22Rv1 (cell line): ENCODE results near the gene ST3GAL3.

ENCODE experiments used
- H3K27ac ChIP-seq: fragments of 450-650 bp; 2 replicates; pipeline ENCODE4 v1.5.1; 2017
- ZFX ChIP-seq: fragments of 450-650 bp; IDR thresholded peaks from 2 replicates; pipeline ENCODE4 v1.6.1; 2017; ENCODE audit warnings: antibody characterized with exemption, borderline replicate concordance
- TF ChIP-seq, protein P1 (sequence below): fragments of 450-650 bp; IDR thresholded peaks from 2 replicates; pipeline ENCODE4 v1.5.1; 2017; ENCODE audit warnings: mild to moderate bottlenecking

The ST3GAL3 gene

GRCh38 chr1:43962324-43962723, 255.0 kb downstream of the ST3GAL3 start:
- TF ChIP-seq, protein P1, sequence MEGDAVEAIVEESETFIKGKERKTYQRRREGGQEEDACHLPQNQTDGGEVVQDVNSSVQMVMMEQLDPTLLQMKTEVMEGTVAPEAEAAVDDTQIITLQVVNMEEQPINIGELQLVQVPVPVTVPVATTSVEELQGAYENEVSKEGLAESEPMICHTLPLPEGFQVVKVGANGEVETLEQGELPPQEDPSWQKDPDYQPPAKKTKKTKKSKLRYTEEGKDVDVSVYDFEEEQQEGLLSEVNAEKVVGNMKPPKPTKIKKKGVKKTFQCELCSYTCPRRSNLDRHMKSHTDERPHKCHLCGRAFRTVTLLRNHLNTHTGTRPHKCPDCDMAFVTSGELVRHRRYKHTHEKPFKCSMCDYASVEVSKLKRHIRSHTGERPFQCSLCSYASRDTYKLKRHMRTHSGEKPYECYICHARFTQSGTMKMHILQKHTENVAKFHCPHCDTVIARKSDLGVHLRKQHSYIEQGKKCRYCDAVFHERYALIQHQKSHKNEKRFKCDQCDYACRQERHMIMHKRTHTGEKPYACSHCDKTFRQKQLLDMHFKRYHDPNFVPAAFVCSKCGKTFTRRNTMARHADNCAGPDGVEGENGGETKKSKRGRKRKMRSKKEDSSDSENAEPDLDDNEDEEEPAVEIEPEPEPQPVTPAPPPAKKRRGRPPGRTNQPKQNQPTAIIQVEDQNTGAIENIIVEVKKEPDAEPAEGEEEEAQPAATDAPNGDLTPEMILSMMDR: no peak
- no peak for TF ChIP-seq ZFX
- no peak overlapping the region for H3K27ac ChIP-seq

DNA sequence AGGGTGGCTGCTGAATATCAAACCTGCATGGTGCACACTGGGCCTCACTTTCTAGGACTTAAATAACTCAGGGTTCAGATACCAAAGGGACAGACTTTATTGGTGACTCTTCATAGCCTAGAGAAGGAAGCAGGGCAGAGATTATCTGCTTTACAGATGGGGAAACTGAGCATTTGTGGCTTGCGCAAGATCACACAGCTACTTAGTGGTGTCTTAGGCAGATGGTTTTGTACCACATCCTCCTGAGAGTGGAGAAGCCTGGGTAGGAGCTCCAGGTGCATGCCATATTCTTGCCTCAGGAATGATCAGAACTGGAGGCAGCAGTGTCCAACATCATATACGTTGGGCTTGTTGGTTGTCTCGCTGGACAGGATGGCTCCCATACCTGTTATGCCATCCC, 255.7 kb downstream of the ST3GAL3 start:
- no peak overlapping the region for H3K27ac ChIP-seq
- no peak for TF ChIP-seq ZFX
- TF ChIP-seq, protein P1: no peak

- no peak overlapping the region for H3K27ac ChIP-seq
- no peak for TF ChIP-seq ZFX
- TF ChIP-seq, protein P1: no peak
These were observed 256.6 kb downstream of the ST3GAL3 start for GRCh38 chr1:43963890-43964289.

GRCh38 chr1:43965316-43965715, 258.0 kb downstream of the ST3GAL3 start:
- H3K27ac ChIP-seq: no peak overlapping the region
- no peak for TF ChIP-seq ZFX
- TF ChIP-seq, protein P1: no peak

- no peak for TF ChIP-seq ZFX
- TF ChIP-seq, protein P1: no peak
- no peak overlapping the region for H3K27ac ChIP-seq
These were observed 261.1 kb downstream of the ST3GAL3 start for GRCh38 chr1:43968348-43968948.

- no peak for TF ChIP-seq ZFX
- TF ChIP-seq, protein P1: no peak
- peak overlapping the region; percentile 30; the same call in 1 of the 2 replicates for H3K27ac ChIP-seq
These were observed 262.0 kb downstream of the ST3GAL3 start for GRCh38 chr1:43969416-43969745.

- H3K27ac ChIP-seq: peak within 1 kb of the TSS; percentile 30; the same call in 1 of the 2 replicates
- no peak for TF ChIP-seq ZFX
- TF ChIP-seq, protein P1: 0 out of 2 replicates have a peak, but pooled peaks have one; percentile 10
These were observed 262.6 kb downstream of the ST3GAL3 start, which contains the start of gene DPH2 for GRCh38 chr1:43969746-43970466. DPH2 (plus strand) TSS chr1:43970010; CDS start chr1:43970176, 166 bp downstream.
